ENCODE data around the gene UBE2Q2. TPM values are rescaled to one million over a fixed set of nuclear protein-coding genes. Genes with fewer than 3 reads are reported as not detected.

UBE2Q2 gene
- total RNA-seq, 4 donors from 2014 or later: 15.1 to 21.2 (median 19.3) TPM

DNA sequence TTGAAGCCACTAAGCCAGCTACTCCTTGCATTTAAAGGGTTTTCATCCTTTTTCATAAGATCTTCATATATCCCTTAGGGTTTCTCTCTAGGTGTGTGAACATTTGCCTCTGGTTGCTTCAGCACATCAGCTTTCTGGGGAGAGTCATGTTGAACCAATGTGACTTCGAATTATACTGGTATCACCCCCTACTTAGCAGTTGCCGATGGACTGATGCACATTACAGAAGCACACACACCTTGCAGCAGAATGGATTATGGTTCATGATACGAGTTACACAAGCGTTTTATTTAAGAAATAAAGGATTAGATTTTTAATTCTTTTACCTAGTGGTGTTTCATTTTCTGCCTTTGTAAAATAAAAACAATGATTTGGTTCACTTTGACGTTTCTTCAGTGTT lies 100.0 kb downstream of the UBE2Q2 start:
- H3K4me1 ChIP-seq: peaks cover 5% of the 10 kb centered on the region
- no peaks in the 10 kb centered on the region for H3K36me3 ChIP-seq
- 81% methylated on average over 5 of the region's 5 CpGs for WGBS
- no peak overlapping the region for H3K27ac ChIP-seq
- H3K4me3 ChIP-seq: no peak overlapping the region
- H3K9me3 ChIP-seq: no peaks in the 10 kb centered on the region
- peaks cover 5% of the 10 kb centered on the region for H3K27me3 ChIP-seq
- TF ChIP-seq POLR2A (IDR thresholded peaks at IDR 0.05) (no peak), EP300 (IDR thresholded peaks at IDR 0.05) (no peak), POLR2AphosphoS5 (IDR thresholded peaks at IDR 0.05) (no peak)
- TF ChIP-seq, protein P1, sequence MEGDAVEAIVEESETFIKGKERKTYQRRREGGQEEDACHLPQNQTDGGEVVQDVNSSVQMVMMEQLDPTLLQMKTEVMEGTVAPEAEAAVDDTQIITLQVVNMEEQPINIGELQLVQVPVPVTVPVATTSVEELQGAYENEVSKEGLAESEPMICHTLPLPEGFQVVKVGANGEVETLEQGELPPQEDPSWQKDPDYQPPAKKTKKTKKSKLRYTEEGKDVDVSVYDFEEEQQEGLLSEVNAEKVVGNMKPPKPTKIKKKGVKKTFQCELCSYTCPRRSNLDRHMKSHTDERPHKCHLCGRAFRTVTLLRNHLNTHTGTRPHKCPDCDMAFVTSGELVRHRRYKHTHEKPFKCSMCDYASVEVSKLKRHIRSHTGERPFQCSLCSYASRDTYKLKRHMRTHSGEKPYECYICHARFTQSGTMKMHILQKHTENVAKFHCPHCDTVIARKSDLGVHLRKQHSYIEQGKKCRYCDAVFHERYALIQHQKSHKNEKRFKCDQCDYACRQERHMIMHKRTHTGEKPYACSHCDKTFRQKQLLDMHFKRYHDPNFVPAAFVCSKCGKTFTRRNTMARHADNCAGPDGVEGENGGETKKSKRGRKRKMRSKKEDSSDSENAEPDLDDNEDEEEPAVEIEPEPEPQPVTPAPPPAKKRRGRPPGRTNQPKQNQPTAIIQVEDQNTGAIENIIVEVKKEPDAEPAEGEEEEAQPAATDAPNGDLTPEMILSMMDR (IDR thresholded peaks at IDR 0.05): no peak
- DNase-seq (ENCODE audit: low spot score in 2 of 2): no peak

DNA sequence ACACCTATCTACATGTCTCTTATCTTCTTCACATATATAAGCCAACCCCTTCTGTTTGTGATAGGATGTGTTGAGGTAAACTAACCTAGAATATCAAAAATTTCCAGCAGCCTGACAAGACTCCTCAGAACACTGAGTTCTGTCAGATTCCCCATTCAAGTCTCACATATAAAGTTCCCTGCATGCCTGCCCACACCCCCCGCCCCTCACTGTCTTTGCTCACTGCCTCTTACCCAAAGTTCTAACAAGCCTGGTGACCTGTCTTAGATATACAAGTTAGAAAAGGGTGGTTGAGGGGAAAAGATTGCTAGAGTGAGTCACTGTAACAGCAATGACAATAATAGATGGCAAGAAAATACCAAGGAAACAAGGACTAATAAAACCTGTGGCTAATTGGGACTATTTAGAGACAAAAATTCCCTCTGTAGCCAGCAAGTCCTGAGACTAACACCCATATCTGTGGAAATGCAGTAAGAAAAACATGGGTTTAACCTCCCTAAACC lies 100.5 kb downstream of the UBE2Q2 start:
- H3K4me1 ChIP-seq: peaks cover 5% of the 10 kb centered on the region
- H3K27me3 ChIP-seq: peaks cover 5% of the 10 kb centered on the region
- no peak for DNase-seq (ENCODE audit: low spot score in 2 of 2)
- no peaks in the 10 kb centered on the region for H3K36me3 ChIP-seq
- TF ChIP-seq EP300 (IDR thresholded peaks at IDR 0.05): no peak
- no peaks in the 10 kb centered on the region for H3K9me3 ChIP-seq
- H3K4me3 ChIP-seq: no peak overlapping the region
- no peak overlapping the region for H3K27ac ChIP-seq
- WGBS: 61% methylated on average over 1 of the region's 1 CpG

DNA sequence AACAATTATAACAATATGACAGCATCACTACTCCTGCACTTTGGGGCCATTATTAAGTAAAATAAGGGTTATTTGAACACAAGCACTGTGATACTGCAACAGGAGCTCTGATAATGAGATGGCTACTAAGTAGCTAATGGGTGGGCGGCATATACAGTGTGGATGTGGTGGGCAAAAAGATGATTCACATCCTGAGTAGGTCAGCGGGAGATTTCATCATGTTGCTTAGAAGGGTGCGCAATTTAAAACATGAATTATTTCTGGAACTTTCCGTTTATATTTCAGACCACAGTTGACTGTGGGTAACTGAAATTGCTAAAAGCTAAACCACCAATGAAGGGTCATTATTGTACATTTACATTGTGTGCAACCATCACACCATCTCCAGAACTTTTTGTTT lies 102.7 kb downstream of the UBE2Q2 start:
- DNase-seq (ENCODE audit: low spot score in 2 of 2): no peak
- 79% methylated on average over 4 of the region's 4 CpGs for WGBS
- TF ChIP-seq POLR2A (IDR thresholded peaks at IDR 0.05): no peak
- TF ChIP-seq, protein P1 (IDR thresholded peaks at IDR 0.05): no peak
- no peak for TF ChIP-seq POLR2AphosphoS5 (IDR thresholded peaks at IDR 0.05)
- TF ChIP-seq EP300 (IDR thresholded peaks at IDR 0.05): no peak
- peaks cover 5% of the 10 kb centered on the region for H3K27me3 ChIP-seq
- H3K9me3 ChIP-seq: no peaks in the 10 kb centered on the region
- no peak overlapping the region for H3K27ac ChIP-seq
- H3K4me1 ChIP-seq: peaks cover 5% of the 10 kb centered on the region
- no peaks in the 10 kb centered on the region for H3K36me3 ChIP-seq
- H3K4me3 ChIP-seq: no peak overlapping the region

DNA sequence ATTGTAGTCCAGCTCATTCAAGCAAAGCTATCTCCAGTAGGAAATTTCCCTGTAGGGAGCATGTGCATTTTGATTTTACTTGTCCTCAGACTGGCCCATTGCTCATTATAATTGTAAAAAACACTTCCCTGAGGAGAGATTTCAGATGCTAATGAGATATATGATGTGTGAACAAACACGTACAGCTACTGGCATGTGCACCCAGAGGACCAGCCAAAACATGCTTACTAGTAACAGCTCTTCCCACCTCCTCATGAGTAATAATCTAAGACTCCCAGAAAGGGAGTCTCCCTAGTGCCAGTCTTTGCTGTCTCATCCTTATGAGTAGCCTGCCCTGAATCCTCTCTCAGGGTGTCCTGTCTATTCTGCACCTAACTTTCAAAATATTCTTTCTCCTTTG lies 103.8 kb downstream of the UBE2Q2 start:
- Histone ChIP-seq H3K36me3 (no peaks in the 10 kb centered on the region), H3K4me1 (peaks cover 5% of the 10 kb centered on the region), H3K27me3 (peaks cover 5% of the 10 kb centered on the region), H3K9me3 (no peaks in the 10 kb centered on the region), H3K4me3 (no peak overlapping the region), H3K27ac (no peak overlapping the region)
- TF ChIP-seq, protein P1 (IDR thresholded peaks at IDR 0.05): no peak
- TF ChIP-seq POLR2A (IDR thresholded peaks at IDR 0.05) (no peak), EP300 (IDR thresholded peaks at IDR 0.05) (no peak), POLR2AphosphoS5 (IDR thresholded peaks at IDR 0.05) (no peak)
- WGBS: 31% methylated on average over 1 of the region's 1 CpG
- DNase-seq (ENCODE audit: low spot score in 2 of 2): no peak

DNA sequence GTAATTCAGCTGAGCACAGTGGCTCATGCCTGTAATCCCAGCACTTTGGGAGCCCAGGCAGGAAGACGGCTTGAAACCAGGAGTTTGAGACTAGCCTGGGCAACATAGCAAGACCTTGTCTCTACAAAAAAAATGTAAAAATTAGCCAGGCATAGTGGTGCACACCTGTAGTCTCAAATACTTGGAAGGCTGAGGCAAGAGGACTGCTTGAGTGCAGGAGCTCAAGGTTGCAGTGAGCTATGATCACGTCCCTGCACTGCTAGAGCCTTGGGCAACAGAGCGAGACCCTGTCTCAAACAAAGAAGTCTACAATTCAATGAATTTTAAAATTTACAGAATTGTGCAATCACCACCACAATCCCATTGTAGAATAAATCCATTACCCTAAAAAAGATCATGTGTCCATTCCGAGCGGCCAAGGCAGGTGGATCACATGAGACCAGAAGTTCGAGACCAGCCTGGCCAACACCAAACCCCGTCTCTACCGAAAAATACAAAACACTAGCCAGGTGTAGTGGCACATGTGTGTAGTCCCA lies 105.6 kb downstream of the UBE2Q2 start:
- no peak overlapping the region for H3K27ac ChIP-seq
- TF ChIP-seq, protein P1 (IDR thresholded peaks at IDR 0.05): no peak
- TF ChIP-seq POLR2A (IDR thresholded peaks at IDR 0.05) (no peak), EP300 (IDR thresholded peaks at IDR 0.05) (no peak), POLR2AphosphoS5 (IDR thresholded peaks at IDR 0.05) (no peak)
- no peak for DNase-seq (ENCODE audit: low spot score in 2 of 2)
- peaks cover 5% of the 10 kb centered on the region for H3K4me1 ChIP-seq
- WGBS: 81% methylated on average over 8 of the region's 8 CpGs
- no peak overlapping the region for H3K4me3 ChIP-seq
- peaks cover 5% of the 10 kb centered on the region for H3K27me3 ChIP-seq
- no peaks in the 10 kb centered on the region for H3K9me3 ChIP-seq
- no peaks in the 10 kb centered on the region for H3K36me3 ChIP-seq

Other genes with a start within 250 kb of the UBE2Q2 start
- 10 to 100 TPM; 12.8 to 31.7 (median 17.5) TPM for gene SNUPN, start 217.7 kb upstream of the UBE2Q2 start, total RNA-seq
- gene IMP3, start 203.2 kb upstream of the UBE2Q2 start, total RNA-seq: 100 to 1,000 TPM; 139 to 273 (median 180) TPM
- 10 to 100 TPM; 32.1 to 59.7 (median 49.5) TPM for gene SNX33, start 195.5 kb upstream of the UBE2Q2 start, total RNA-seq
- 10 to 100 TPM; 12.8 to 19.7 (median 14.0) TPM for gene CSPG4, start 130.6 kb upstream of the UBE2Q2 start, total RNA-seq
- 10 to 100 TPM; 17.2 to 33.4 (median 22.2) TPM for gene FBXO22, start 60.4 kb downstream of the UBE2Q2 start, total RNA-seq
- 1 to 10 TPM in 3 of 4 donors, under 1 TPM in 1; 0.17 to 4.6 (median 2.9) TPM for gene NRG4, start 169.0 kb downstream of the UBE2Q2 start, total RNA-seq
- 1 to 10 TPM; 1.4 to 3.1 (median 2.3) TPM for gene TMEM266, start 216.5 kb downstream of the UBE2Q2 start, total RNA-seq

Measured in suprapubic skin (tissue), 4 donors.